MM.1S (cell line): ENCODE results near the gene PPP1R16B.

Experiments used
- EZH2phosphoT487 ChIP-seq: fragments of 300-600 bp; sonication (generic); IDR thresholded peaks from 2 replicates; pipeline ENCODE4 v1.6.1; 2018; ENCODE audit warnings: antibody characterized with exemption, low read length
- TF ChIP-seq, protein P1 (sequence below): fragments of 300-600 bp; sonication (generic); IDR thresholded peaks from 2 replicates; pipeline ENCODE4 v1.5.1; 2016; ENCODE audit warnings: antibody characterized with exemption, low read length, mixed read lengths

DNA sequence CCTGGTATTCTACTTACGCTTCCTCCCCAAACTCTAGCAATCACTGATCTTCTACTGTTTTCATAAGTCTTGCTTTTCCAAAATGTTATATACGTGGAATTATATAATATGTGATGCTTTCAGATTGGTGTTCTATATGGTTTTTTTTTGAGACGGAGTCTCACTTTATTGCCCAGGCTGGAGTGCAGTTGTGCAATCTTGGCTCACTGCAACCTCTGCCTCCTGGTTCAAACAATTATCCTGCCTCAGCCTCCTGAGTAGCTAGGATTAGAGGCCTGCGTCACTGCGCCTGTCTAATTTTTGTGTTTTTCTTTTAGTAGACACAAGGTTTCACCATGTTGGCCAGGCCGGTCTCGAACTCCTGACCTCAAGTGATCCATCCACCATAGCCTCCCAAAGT lies 109.9 kb downstream of the PPP1R16B start:
- TF ChIP-seq, protein P1, sequence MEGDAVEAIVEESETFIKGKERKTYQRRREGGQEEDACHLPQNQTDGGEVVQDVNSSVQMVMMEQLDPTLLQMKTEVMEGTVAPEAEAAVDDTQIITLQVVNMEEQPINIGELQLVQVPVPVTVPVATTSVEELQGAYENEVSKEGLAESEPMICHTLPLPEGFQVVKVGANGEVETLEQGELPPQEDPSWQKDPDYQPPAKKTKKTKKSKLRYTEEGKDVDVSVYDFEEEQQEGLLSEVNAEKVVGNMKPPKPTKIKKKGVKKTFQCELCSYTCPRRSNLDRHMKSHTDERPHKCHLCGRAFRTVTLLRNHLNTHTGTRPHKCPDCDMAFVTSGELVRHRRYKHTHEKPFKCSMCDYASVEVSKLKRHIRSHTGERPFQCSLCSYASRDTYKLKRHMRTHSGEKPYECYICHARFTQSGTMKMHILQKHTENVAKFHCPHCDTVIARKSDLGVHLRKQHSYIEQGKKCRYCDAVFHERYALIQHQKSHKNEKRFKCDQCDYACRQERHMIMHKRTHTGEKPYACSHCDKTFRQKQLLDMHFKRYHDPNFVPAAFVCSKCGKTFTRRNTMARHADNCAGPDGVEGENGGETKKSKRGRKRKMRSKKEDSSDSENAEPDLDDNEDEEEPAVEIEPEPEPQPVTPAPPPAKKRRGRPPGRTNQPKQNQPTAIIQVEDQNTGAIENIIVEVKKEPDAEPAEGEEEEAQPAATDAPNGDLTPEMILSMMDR = no peak
- no peak for TF ChIP-seq EZH2phosphoT487
